ENCODE results near the gene MPST.
A peak's percentile ranks its signal among the peaks of the same experiment; 100 is the strongest.
"Not testable (repeated sequence)": the region's sequence is repeated elsewhere in the genome, so short reads cannot be mapped to it uniquely, and the experiment has no call there.

MPST gene

DNA sequence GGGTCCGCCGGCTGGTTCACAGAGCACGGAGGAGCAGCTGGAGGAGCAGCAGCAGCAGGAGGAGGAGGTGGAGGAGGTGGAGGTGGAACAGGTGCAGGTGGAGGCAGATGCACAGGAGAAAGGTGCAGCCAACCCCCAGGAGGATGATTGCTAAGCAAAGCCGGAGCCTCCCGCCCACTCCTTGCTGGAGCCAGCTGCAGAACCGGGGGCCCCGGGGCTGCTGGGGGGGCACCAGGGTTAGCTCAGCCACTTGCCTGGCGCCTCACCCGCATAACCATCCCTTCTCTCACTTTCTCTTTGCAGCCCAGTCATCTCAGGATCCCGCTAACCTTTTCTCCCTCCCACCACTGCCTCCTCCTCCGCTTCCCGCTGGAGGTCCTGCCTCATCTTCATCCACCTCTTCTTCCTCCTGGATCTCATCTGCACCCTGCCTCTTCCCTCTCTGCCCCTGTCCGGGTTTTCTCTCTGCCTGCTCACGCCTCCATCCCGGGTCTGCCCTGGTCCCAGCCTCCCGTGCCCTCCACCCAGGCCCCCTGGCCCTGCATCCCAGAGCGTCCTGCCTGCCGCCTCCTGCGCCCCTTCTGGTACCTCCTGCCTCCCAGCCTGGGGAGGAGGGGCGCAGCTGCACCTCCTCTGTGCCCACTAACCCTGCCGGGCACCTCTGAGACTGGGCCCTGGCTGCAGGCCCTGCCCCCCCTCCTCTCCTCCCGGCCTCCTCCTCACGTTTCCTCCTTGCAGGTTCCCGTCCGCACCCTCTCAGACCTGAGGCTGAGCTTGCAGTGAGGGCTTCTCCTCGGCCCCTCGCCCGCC is 41.5 kb downstream of the MPST start:
- no peak for DNase-seq (ENCODE audit: low spot score)

DNA sequence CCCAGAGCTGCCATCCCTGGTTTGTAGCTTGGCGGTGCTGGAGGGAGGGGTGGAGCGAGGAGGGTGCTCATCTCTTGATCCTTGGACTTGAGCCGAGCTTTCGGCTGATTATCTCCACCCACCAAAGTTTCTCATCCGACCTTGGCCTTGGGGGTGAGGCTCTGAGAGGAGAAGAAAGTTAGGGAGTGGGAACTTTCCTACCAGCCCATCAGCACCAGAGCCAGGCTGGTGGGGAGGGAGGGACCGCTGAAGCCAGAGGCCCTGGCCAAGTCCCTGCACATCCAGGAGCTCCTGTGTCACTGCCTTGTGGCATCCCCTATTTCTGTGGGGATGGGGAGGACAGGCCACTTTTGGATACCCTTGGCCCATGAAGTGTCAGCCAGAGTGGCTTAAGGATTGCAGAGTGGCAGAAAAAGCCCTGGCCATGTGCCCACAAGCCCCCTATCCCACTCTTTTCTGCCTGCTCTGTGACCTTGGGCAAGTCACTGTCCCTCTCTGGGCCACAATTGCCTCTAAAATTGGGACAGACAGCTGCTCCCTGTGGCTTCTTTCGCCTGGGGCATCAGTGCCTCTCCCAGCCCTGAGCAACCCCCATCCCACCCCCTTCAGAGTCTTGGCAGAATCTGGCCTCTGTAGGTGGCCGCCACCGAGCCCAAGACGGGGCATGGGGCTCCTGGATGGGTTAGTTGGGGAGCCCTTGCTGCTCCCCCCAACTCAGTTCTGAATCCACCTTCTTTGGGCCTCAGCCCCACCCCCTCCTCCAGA is 42.3 kb downstream of the MPST start:
- DNase-seq (ENCODE audit: low spot score), result no peak

DNA sequence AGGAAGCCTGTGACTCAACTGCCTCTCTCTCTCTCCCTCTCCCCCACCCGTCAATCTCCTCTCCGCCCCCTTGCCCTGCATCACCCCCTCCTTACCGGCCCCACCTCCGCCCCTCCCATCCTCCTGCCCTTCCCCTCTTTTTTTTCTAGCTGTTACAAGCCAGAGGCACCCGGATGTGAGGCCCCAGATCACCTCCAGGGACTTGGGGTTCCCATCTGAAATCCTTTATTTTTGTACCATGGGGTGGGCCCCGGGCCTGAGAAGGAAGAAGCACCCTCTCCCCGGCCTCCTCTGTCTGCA is 42.8 kb downstream of the MPST start:
- no peak for DNase-seq (ENCODE audit: low spot score)

DNA sequence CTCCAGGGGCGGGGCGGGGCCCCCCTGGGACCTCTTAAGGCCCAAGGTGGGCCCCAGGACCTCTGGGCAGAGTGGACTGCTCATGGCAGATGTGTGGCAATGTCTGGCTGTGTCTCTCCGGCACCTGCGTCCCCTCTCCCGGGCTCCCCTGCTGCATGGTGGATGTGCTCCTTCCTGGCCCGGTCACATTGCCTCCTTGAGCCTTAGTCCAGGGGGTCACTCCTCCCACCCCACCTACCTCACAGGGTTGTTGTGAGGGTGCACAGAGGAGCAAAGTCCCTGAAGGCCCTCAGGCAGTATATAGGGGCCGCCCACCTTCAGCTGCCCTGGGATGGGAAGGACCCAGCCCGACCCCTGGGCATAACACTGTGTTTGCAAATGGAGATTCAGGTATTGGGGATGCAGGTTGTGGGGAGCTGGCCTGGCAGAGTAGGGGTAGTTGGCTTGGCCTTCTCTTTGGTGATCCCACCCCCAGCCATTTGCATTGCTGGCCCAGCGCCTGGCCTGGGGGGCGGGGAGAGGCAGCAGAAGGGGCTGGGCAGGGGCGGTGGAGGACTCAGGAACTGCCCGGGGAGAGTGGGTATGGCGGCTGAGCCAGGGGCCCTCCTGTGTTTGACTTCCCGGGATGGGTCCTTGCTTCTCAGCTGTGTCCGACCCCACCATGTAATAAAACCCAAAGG is 43.3 kb downstream of the MPST start:
- DNase-seq (ENCODE audit: low spot score), result no peak

DNA sequence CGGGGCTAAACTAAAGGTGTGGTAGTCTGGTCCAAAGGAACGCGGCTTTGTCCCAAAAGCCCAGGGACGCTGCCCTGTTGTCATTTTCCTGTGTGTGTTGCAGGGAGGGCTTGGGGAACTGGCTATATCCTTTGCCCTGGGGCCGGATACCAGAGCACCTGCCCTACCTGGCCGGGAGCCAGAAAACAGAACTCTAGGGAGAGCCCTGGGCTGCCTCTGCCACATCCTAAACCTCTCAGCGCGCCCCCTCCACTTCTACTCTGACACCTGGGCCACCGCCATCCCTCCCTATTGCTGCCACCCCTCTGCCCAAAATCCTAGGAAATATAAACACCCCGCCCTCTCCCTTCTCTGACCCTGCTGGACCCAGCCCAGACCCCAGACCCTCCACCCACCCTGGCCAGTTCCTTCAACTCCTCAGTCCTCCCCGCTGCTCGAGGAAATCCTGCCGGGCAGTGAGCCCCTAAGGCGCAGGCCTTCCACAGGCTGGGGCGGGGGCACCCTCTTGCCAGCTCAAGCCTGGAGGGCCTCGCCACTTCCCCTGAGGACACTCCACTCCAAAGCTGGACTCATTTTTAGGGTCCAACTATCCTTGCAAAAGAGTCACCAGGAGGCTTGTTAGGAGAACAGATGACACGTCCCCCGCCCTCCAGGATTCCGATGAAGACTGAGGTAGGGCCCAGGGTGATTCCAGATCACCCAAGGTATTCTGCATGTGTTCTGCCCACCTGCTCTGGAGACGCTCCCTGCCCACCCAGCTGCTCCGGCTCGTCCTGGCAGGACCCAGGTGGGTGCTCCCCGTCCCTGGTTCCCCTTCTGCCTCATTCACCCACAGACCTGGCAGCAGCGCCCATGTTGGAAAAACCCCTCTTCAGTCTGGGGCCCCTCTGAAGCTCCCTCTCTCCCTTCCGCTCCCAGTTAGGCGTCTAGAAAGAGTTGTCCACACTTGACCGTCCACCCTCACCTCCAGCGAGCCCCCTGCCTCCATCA is 44.2 kb downstream of the MPST start:
- peak; percentile 7 for DNase-seq (ENCODE audit: low spot score)

DNA sequence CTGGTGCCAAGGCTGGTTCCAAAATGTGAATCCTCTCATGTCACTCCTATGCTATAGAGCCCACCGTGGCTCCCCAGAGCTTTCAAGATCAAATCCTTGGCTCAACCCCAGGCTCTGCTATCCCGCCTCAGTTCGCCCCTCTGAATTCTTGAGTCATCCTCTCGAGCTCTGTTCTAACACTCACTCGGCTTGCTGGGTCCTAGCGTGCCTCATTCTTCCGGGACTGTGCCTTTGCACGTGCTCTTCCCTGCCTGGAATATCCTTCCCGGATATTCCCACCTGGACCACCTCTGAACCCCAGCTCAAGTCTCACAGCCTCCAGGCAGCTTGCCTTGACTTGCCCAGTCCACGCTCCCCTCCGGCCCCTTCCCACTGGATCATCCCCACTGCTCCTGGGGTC is 45.0 kb downstream of the MPST start:
- DNase-seq (ENCODE audit: low spot score), result no peak

DNA sequence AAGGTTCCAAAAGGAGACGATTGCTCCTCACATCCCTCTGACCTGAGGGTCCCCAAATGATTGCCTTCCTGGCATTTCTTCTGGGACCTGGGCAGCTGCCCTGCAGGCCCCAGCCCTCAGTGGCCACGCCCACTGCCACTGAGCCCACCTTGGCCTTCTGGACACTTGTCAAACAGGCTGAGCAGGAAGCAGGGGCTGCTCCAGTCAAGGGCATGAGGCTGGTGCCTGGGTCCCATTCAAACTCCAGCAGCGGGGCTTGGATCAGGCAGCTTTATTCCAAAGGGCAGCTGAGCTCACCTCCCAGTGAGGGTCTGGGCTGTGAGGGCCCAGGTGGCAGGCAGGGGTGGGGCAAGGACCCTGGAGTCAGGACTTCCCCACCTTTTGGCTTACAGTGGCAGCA is 45.6 kb downstream of the MPST start:
- DNase-seq (ENCODE audit: low spot score), result no peak

DNA sequence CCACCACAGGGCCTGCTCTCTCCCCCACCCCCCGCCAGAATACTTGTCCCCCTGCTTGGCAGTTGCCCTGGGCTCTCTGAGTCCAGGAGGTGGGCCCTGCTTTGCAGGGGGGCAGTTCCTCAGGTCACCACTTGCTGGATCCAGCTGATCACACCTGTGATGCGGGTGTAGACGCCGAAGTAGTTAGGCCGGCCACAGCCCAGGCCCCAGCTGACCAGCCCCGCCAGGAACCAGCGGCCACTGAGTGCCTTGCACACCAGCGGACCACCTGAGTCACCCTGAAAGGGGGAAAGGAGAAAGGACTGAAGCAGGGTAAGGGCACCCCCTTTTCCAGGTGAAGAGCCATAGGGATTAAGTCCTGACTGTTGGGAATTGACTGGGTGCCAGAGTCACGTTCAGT is 46.4 kb downstream of the MPST start:
- DNase-seq (ENCODE audit: low spot score), result no peak

DNA sequence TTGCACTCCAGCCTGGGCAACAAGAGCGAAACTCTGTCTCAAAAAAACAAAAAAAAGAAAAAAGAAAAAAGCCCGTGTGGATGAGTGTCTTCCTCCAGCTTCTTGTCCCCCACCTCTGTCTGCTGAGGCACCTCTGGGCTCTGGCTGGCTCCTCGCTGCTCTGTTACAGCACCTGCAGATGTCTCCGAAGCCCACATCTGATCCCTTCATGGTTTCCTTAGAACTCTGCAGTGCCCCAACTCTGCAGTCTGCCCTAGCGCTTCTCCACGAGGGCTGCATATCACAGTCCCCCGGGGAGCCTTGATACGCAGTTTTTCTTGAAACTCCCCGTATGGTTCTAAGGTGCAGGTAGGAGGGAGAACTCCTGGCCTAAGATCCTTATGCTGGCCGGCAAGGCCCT is 47.9 kb downstream of the MPST start:
- no peak for DNase-seq (ENCODE audit: low spot score)

DNA sequence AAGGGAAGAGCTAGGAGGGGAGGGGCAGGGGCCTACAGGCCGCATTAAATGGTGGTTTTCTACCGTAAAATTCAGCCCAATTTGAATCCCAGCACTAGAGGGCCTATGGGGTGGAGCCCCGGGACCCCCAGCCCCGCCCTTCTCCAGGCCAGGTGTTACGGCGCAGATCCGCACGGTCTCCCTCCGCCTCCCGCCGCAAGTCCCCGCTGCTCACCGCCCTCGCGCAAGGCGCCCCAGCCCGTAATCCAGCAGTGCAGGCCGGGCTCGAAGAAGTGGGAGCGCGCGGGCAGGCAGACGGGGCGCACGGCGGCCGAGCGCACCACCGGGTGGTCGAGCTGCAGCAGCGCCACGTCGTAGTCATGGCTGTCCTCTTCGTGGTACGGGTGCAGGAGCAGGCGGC is 49.3 kb downstream of the MPST start:
- DNase-seq (ENCODE audit: low spot score), result no peak

DNA sequence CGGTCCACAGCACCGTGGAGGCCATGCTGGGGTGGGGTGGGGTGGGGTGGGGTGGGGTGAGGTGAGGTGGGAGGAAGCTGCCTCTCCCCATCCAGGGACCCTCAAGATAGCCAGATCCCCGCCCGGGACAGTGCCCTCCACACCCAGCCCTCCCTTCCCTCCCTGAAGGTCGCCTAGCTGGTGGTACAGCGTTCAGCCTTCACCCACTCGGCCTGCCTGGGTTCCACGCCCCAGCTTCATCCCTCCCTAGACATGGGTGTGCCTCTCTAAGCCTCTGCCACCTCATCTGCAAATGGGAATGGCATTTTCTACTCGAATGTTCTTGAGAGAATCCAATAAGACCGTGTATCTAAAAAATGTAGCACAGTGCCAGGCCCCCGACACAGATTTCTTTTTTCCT is 49.8 kb downstream of the MPST start:
- no peak for DNase-seq (ENCODE audit: low spot score)

DNA sequence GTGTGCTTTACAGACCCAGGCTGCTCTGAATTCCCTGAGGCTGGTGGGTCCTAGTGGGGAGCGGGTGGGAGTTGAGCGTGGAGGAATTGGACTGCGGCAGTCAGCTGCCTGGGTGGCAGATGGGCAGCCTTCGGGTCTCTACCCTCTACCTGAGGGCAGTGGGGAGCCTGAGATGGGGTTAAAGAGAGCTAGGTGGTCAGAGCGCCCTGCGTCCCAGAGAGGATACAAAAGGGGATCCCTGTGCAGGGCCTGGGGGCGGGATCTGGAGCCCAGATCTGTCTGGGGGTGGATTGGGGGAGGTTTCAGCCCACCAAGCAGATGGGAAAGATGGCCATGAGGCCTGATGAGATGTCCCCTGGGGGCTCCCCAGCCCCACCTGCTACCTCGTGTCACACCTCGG is 50.2 kb downstream of the MPST start:
- no peak for DNase-seq (ENCODE audit: low spot score)

DNA sequence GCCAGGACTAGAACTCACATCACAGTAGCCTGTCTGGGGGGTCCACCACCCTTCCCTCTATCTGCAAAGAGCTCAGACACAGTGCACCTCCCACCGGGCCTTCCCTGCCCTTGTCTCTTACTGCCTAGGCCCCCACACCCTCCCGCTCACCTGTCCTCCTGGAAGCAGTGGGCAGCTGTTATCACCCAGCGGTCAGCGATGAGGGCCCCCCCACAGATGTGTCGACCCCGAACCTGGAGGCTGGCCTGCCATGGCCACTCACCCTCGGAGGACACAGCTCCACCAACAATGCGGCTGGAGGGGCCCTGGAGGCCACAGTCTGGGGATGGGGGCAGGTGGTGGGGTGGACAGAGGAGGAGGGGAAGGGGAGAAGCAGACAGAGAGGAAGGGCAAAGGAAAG is 50.8 kb downstream of the MPST start:
- no peak for DNase-seq (ENCODE audit: low spot score)

DNA sequence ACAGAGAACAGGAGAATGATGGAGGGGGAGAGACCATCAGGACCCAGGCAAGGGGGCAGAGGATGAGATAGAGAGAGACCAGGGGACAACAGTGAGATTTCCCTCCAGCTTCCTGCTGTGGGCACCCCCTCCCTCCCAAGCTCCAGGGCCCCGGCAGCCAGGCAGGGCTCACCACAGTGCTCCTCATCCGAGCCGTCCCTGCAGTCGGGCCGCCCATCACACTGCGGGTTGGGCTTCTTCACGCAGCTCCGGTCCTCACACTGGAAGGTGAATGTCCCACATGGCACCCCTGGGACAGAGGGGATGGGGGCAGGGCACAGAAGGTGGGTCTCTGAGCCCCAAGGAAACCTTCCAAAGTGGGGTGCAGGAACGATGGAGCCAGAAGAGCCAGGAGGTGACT is 51.2 kb downstream of the MPST start:
- DNase-seq (ENCODE audit: low spot score), result no peak

DNA sequence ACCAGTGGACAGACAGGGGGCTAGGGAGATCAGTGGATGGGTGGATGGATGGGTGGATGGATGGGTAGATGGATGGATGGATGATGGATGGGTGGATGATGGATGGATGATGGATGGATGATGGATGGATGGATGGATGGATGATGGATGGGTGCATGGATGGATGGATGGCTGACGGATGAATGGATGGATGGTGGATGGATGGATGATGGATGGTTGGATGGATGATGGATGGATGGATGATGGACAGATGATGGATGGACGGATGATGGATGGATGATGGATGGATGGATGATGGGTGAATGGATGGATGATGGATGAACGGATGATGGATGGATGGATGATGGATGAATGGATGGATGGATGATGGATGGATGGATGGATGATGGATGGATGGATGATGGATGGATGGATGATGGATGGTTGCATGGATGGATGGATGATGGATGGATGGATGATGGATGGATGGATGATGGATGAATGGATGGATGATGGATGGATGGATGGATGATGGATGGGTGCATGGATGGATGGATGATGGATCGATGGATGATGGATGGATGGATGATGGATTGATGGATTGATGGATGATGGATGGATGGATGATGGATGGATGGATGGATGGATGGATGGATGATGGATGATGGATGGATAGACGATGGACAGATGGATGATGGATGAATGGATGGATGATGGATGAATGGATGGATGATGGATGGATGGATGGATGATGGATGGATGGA is 52.5 kb downstream of the MPST start:
- not testable (repeated sequence) for DNase-seq (ENCODE audit: low spot score)

DNA sequence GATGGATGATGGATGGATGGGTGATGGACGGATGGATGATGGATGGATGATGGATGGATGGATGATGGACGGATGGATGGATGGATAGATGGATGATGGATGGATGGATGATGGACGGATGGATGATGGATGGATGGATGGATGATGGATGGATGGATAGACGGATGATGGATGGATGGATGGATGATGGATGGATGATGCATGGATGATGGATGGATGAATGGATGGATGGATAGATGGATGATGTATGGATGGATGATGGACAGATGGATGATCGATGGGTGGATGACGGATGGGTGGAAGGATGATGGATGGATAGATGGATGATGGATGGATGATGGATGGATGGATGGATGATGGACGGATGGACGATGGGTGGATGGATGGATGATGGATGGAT is 53.1 kb downstream of the MPST start:
- no peak for DNase-seq (ENCODE audit: low spot score)

DNA sequence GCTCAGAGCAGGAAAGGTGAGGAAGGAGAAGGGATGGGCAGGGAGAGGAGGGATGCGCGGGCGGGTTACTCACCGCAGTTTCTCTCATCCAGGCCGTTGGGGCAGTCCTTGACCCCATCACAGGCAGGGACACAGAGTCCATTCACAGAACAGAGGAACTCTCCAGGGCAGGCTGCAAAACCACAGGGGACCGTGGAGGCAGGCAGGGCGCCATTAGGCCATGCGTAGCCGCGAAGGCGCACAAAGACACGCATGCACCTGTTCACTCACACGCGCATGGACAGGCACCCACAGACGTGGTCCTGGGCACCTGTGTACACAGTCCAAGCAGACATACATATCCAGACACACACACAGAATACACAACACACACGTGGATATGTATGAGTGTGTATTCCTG is 55.0 kb downstream of the MPST start:
- no peak for DNase-seq (ENCODE audit: low spot score)

DNA sequence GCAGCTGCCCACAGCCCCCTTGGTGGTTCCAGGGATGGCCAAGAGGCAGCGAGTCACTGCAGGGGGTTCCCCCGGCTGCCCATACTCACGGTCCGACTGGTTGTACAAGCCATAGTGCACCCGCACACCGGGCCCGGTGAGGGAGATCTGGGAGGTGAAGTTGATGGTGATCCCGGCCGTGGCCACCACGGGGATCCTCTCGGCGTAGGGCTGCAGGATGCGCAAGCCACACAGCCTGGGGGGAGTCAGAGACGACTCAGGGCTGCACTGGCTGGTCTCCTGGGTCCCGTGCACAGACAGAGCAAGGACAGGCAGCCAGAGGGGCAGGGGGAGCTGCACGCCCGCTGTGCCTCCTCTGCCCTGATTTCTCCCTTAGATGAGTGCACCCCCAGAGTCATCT is 55.5 kb downstream of the MPST start:
- no peak for DNase-seq (ENCODE audit: low spot score)

DNA sequence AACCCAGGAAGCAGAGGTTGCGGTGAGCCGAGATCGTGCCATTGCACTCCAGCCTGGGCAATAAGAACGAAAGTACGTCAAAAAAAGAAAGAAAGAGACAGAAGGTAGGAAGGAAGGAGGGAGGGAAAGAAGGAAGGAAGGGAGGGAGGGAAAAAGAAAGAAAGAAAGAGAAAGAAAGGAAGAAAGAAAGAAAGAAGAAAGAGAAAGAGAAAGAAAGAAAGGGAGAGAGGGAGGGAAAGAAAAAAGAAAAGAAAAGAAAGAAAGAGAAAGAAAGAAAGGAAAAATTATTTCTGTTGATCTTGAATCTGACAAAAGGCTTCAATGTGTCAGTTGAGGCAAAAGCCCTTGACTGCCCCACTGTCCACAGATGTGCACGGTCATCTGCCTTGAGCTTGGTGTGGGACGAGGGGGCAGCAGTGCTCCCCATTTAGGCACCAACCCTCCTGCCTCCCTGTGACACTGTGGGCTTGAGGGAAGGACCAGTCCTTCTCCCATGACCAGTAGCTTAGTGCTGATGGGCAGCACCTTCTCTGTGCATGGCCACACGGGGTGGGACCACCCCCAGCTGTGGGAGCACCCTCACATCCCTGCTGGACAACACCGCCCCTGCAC is 56.4 kb downstream of the MPST start:
- no peak for DNase-seq (ENCODE audit: low spot score)

DNA sequence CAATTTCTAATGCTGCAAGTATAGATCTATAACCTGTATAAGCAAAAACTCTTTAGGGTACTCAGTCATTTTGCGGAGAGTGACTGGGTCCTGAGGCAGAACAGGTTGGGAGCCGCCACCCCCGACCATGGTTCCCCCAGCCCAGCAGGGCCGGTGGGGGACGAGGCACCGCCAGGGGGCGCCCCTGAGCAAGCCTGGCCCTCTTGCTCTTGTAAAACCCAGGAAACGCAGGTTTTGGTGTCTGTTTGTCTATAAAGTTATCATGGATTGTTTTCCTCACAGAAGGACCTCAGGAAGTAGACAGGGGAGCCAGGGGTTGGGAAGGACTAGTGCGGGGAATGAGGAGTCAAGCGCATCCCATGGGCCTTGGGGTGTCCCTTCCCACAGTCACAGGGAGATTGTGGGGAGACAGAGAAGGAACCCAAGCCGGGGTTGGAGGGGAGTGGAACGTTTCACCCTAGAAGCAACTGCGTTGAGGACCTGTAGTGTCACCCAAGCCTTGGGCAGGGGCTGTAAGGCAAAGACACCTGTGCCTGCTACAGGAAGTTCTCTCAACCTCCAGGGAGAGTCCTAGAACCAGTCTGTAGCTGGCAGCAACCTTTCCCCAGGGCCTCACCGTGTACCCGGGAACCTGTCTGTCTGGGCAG is 58.4 kb downstream of the MPST start:
- DNase-seq (ENCODE audit: low spot score), result peak; percentile 80

All from CD4-positive, alpha-beta T cell treated with Interleukin-6 at 100 ng/mL for 8 hours (primary cell).